GM23248 (cell line): ENCODE results near the gene NDUFS6. TPM values are rescaled to one million over a fixed set of nuclear protein-coding genes. Genes with fewer than 3 reads are reported as not detected.

ENCODE experiments used
- DNase-seq: peaks from one replicate; pipeline ENCODE4 v3.0.0-alpha.2; 2015
- H2AFZ ChIP-seq: fragments of 200-600 bp; sonication (generic); 2 replicates; pipeline ENCODE4 v1.6.1; 2016; ENCODE audit warnings: antibody characterized with exemption
- H3F3A ChIP-seq: fragments of 200-600 bp; sonication (generic); 2 replicates; pipeline ENCODE4 v1.6.1; 2016; ENCODE audit warnings: mild to moderate bottlenecking, antibody characterized with exemption, mixed run types; ENCODE audit not compliant: insufficient read depth
- H3K27ac ChIP-seq: fragments of 200-600 bp; sonication (generic); 2 replicates; pipeline ENCODE4 v1.5.1; 2016; ENCODE audit warnings: mild to moderate bottlenecking
- H3K27me3 ChIP-seq: fragments of 200-600 bp; sonication (generic); replicated peaks from 2 replicates; pipeline ENCODE4 v1.6.1; 2016; ENCODE audit warnings: mild to moderate bottlenecking; ENCODE audit not compliant: insufficient read depth
- H3K36me3 ChIP-seq: fragments of 200-600 bp; sonication (generic); 2 replicates; pipeline ENCODE4 v1.6.1; 2016; ENCODE audit warnings: low read depth, mild to moderate bottlenecking
- H3K4me1 ChIP-seq: fragments of 200-600 bp; sonication (generic); 2 replicates; pipeline ENCODE4 v1.6.1; 2016; ENCODE audit warnings: mild to moderate bottlenecking; ENCODE audit not compliant: insufficient read depth
- H3K4me2 ChIP-seq: fragments of 200-600 bp; sonication (generic); one replicate; pipeline ENCODE4 v1.6.1; 2016; ENCODE audit warnings: mild to moderate bottlenecking; ENCODE audit not compliant: unreplicated experiment
- H3K4me3 ChIP-seq: fragments of 200-600 bp; sonication (generic); 2 replicates; pipeline ENCODE4 v1.5.1; 2016; ENCODE audit warnings: mild to moderate bottlenecking
- H3K79me2 ChIP-seq: fragments of 200-600 bp; sonication (generic); 2 replicates; pipeline ENCODE4 v1.6.1; 2016; ENCODE audit warnings: mild to moderate bottlenecking; ENCODE audit not compliant: insufficient read depth
- H3K9ac ChIP-seq: fragments of 200-600 bp; sonication (generic); 2 replicates; pipeline ENCODE4 v1.6.1; 2016; ENCODE audit warnings: mild to moderate bottlenecking
- H3K9me2 ChIP-seq: fragments of 200-600 bp; sonication (generic); 2 replicates; pipeline ENCODE4 v1.6.1; 2016; ENCODE audit warnings: mixed run types, mild to moderate bottlenecking, moderate library complexity; ENCODE audit not compliant: insufficient read depth
- H3K9me3 ChIP-seq: fragments of 200-600 bp; sonication (generic); one replicate; pipeline ENCODE4 v1.6.1; 2017; ENCODE audit warnings: low read depth
- H4K20me1 ChIP-seq: fragments of 200-600 bp; sonication (generic); 2 replicates; pipeline ENCODE4 v1.6.0; 2016; ENCODE audit not compliant: insufficient read depth
- EZH2 ChIP-seq: fragments of 200-600 bp; sonication (generic); IDR thresholded peaks from 2 replicates; pipeline ENCODE4 v1.6.1; 2018; ENCODE audit warnings: antibody characterized with exemption, mild to moderate bottlenecking; ENCODE audit not compliant: insufficient read depth, poor library complexity, severe bottlenecking
- EZH2phosphoT487 ChIP-seq: fragments of 200-600 bp; sonication (generic); IDR thresholded peaks from 2 replicates; pipeline ENCODE4 v1.6.1; 2018; ENCODE audit warnings: antibody characterized with exemption, moderate library complexity, mild to moderate bottlenecking, low read depth; ENCODE audit not compliant: insufficient read depth
- WGBS, 2 experiments: methylation state at CpG; one replicate each; pipeline ENCODE4 v1.1.6; 2015 to 2017; ENCODE audit warnings: low lambda C conversion rate in 2 of 2, low coverage in 1 of 2; ENCODE audit errors: missing lambda C conversion rate in 2 of 2; 5-methylcytosine and 5-hydroxymethylcytosine counted together
- in situ Hi-C: fragments of 300-500 bp; cut with MboI; formaldehyde crosslinking; loops from 2 replicates; pipeline ENCODE4 v1.15.0; 2020
- polyA plus RNA-seq: library from polyadenylated mRNA; unstranded; fragments of >200 nt; fragmentation: Nextera tagmentation; extraction: Ambion mirVana; gene quantifications from 2 replicates; pipeline ENCODE4 v1.2.1, GENCODE V29; 2016
- total RNA-seq: library from RNA; depleted of rRNA; stranded (reverse); fragments of >200 nt; shearing (Covaris generic); gene quantifications from 2 replicates; pipeline ENCODE4 v1.2.3, GENCODE V29; 2014

Gene NDUFS6
- total and polyA plus RNA-seq, 2 experiments from 2014 or later = 39.6 to 106 TPM

- Histone ChIP-seq H3K4me2 (no peak overlapping the region), H3K27me3 (peaks cover 23% of the 10 kb centered on the region), H3K4me1 (no peaks in the 10 kb centered on the region), H3K9me2 (no peaks in the 10 kb centered on the region), H2AFZ (no peak overlapping the region), H3K4me3 (no peak overlapping the region), H3K9ac (no peak overlapping the region), H3F3A (no peaks in the 10 kb centered on the region), H3K9me3 (no peaks in the 10 kb centered on the region), H3K36me3 (no peaks in the 10 kb centered on the region), H3K79me2 (no peaks in the 10 kb centered on the region), H3K27ac (no peak overlapping the region), H4K20me1 (no peaks in the 10 kb centered on the region)
- 61% methylated on average over 13 to 16 of the region's 16 CpGs for WGBS, 2 experiments
- no peak for DNase-seq
- TF ChIP-seq EZH2phosphoT487 (no peak), EZH2 (no peak)
- in situ Hi-C loops = loop anchor here (25.0 kb wide), 2 partner anchors 970 to 1845 kb away; no protein-coding TSS in a partner anchor
Observed at GRCh38 chr5:1767524-1768282, 33.5 kb upstream of the NDUFS6 start.

- H3K79me2 ChIP-seq = no peaks in the 10 kb centered on the region
- TF ChIP-seq EZH2 (no peak), EZH2phosphoT487 (no peak)
- WGBS, 2 experiments = 71 to 75% methylated on average over 29 of the region's 35 CpGs
- H3K9ac ChIP-seq = no peak overlapping the region
- H3K4me3 ChIP-seq = no peak overlapping the region
- no peak overlapping the region for H2AFZ ChIP-seq
- H3K4me1 ChIP-seq = no peaks in the 10 kb centered on the region
- H3F3A ChIP-seq = no peaks in the 10 kb centered on the region
- H3K4me2 ChIP-seq = no peak overlapping the region
- no peaks in the 10 kb centered on the region for H3K36me3 ChIP-seq
- in situ Hi-C loops = loop anchor here (25.0 kb wide), 2 partner anchors 969 to 1844 kb away; no protein-coding TSS in a partner anchor
- H3K9me3 ChIP-seq = no peaks in the 10 kb centered on the region
- H3K9me2 ChIP-seq = no peaks in the 10 kb centered on the region
- DNase-seq = no peak
- no peaks in the 10 kb centered on the region for H4K20me1 ChIP-seq
- H3K27me3 ChIP-seq = peaks cover 28% of the 10 kb centered on the region
- H3K27ac ChIP-seq = no peak overlapping the region
Observed at GRCh38 chr5:1768283-1769000, 32.8 kb upstream of the NDUFS6 start.

- Histone ChIP-seq H3K36me3 (no peaks in the 10 kb centered on the region), H3K4me1 (no peaks in the 10 kb centered on the region), H3K4me2 (no peak overlapping the region), H3K27ac (no peak overlapping the region), H3K9me2 (no peaks in the 10 kb centered on the region), H3K79me2 (no peaks in the 10 kb centered on the region), H3K9ac (no peak overlapping the region), H3K4me3 (no peak overlapping the region), H3F3A (no peaks in the 10 kb centered on the region), H2AFZ (no peak overlapping the region), H3K9me3 (no peaks in the 10 kb centered on the region), H3K27me3 (peaks cover 28% of the 10 kb centered on the region), H4K20me1 (no peaks in the 10 kb centered on the region)
- DNase-seq = no peak
- in situ Hi-C loops = loop anchor here (25.0 kb wide), 2 partner anchors 968 to 1843 kb away; no protein-coding TSS in a partner anchor
- no peak for TF ChIP-seq EZH2phosphoT487
- no peak for TF ChIP-seq EZH2
- WGBS, 2 experiments = 90 to 92% methylated on average over 32 to 50 of the region's 54 CpGs
Observed at GRCh38 chr5:1769017-1769640, 32.1 kb upstream of the NDUFS6 start.

- H3K27ac ChIP-seq = no peak overlapping the region
- H3F3A ChIP-seq = no peaks in the 10 kb centered on the region
- no peaks in the 10 kb centered on the region for H3K79me2 ChIP-seq
- peaks cover 24% of the 10 kb centered on the region for H3K27me3 ChIP-seq
- 80 to 81% methylated on average over 29 to 30 of the region's 30 CpGs for WGBS, 2 experiments
- no peaks in the 10 kb centered on the region for H3K9me2 ChIP-seq
- H3K4me3 ChIP-seq = no peak overlapping the region
- no peak overlapping the region for H2AFZ ChIP-seq
- no peaks in the 10 kb centered on the region for H3K9me3 ChIP-seq
- H4K20me1 ChIP-seq = no peaks in the 10 kb centered on the region
- in situ Hi-C loops = loop anchor here (25.0 kb wide), 2 partner anchors 967 to 1842 kb away; no protein-coding TSS in a partner anchor
- no peaks in the 10 kb centered on the region for H3K4me1 ChIP-seq
- TF ChIP-seq EZH2 (no peak), EZH2phosphoT487 (no peak)
- no peaks in the 10 kb centered on the region for H3K36me3 ChIP-seq
- no peak overlapping the region for H3K4me2 ChIP-seq
- no peak for DNase-seq
- H3K9ac ChIP-seq = no peak overlapping the region
Observed at GRCh38 chr5:1769752-1770442, 31.3 kb upstream of the NDUFS6 start.
